HUES48 (cell line): ENCODE results near the gene COPZ1.
"Not testable (repeated sequence)": the region's sequence is repeated elsewhere in the genome, so short reads cannot be mapped to it uniquely, and the experiment has no call there.

ENCODE experiments used
- H3K27ac ChIP-seq: one replicate; pipeline ENCODE4 v1.7.0; 2013; ENCODE audit warnings: low read depth, low read length, inconsistent platforms
- H3K27me3 ChIP-seq: 2 replicates; pipeline ENCODE4 v1.6.1; 2013; ENCODE audit warnings: mild to moderate bottlenecking, low read length; ENCODE audit not compliant: control insufficient read depth, insufficient read depth
- H3K36me3 ChIP-seq: 2 replicates; pipeline ENCODE4 v1.6.1; 2013; ENCODE audit warnings: low read length; ENCODE audit not compliant: control insufficient read depth, insufficient read depth
- H3K4me1 ChIP-seq: 2 replicates; pipeline ENCODE4 v1.6.1; 2013; ENCODE audit warnings: mild to moderate bottlenecking, low read length; ENCODE audit not compliant: control insufficient read depth, insufficient read depth
- H3K4me3 ChIP-seq: 2 replicates; pipeline ENCODE4 v1.5.1; 2013; ENCODE audit warnings: mild to moderate bottlenecking, low read depth, low read length
- H3K9ac ChIP-seq: 2 replicates; pipeline ENCODE4 v1.6.1; 2013; ENCODE audit warnings: mild to moderate bottlenecking, low read depth, low read length, moderate library complexity
- H3K9me3 ChIP-seq: 2 replicates; pipeline ENCODE4 v1.6.1; 2013; ENCODE audit warnings: low read length; ENCODE audit not compliant: control insufficient read depth, insufficient read depth

Gene COPZ1, protein sequence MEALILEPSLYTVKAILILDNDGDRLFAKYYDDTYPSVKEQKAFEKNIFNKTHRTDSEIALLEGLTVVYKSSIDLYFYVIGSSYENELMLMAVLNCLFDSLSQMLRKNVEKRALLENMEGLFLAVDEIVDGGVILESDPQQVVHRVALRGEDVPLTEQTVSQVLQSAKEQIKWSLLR

DNA sequence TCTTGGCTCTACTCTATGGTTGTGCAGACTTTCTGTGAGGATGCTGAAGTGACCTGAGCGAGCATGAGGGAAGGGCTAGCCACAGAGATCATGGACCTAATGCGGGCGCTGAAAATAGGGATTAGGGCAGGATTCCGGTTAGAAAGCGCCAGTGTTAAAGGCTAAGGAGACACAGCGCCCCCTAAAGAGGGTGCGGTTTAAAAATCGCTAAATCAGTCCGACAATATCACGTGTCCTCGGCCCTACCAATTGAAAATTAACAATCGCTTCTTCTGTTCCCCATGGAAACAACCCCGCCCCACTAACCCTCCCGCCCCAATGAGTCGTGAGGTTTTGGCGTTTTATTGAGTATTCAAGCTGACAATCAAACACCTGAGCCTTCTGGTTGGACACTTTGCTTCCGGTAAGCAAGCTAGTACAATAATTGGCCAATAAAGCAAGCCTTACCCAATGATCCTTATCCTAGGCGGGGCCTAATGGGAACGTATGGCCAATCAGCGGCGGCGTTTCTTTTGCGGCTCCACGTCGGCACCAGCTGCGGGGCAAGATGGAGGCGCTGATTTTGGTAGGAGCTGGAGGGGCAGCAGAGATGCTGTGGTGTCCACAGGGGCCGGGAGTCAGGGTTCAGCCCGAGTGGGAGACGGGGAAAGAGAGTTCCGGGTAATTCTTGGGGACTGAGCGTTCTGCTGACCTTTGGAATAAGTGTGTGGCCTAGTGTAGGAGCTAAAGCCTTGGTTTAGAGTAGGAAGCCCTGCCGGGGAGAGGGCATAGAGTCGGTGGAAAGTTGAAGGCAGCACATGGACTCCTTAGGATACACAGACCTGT is at the start of gene COPZ1:
TSS of gene COPZ1 (plus strand) at position 515 of the 825 bp plus-strand sequence. CDS start at position 548, 33 bp downstream.
- peak within 1 kb of the TSS; percentile 95 for H3K4me3 ChIP-seq
- H3K4me1 ChIP-seq, result peaks cover 13% of the 10 kb centered on the region
- peak within 1 kb of the TSS; percentile 95 for H3K9ac ChIP-seq
- H3K9me3 ChIP-seq, result no peaks in the 10 kb centered on the region
- no peaks in the 10 kb centered on the region for H3K27me3 ChIP-seq
- H3K27ac ChIP-seq, result peak within 1 kb of the TSS; percentile 76
- no peaks in the 10 kb centered on the region for H3K36me3 ChIP-seq

GRCh38 chr12:54276368-54276767 is 48.6 kb upstream of the COPZ1 start:
- Histone ChIP-seq H3K27me3 (no peaks in the 10 kb centered on the region), H3K9me3 (no peaks in the 10 kb centered on the region), H3K9ac (no peak overlapping the region), H3K4me1 (peaks cover 6% of the 10 kb centered on the region), H3K36me3 (peaks cover 39% of the 10 kb centered on the region), H3K4me3 (no peak overlapping the region), H3K27ac (no peak overlapping the region)

DNA sequence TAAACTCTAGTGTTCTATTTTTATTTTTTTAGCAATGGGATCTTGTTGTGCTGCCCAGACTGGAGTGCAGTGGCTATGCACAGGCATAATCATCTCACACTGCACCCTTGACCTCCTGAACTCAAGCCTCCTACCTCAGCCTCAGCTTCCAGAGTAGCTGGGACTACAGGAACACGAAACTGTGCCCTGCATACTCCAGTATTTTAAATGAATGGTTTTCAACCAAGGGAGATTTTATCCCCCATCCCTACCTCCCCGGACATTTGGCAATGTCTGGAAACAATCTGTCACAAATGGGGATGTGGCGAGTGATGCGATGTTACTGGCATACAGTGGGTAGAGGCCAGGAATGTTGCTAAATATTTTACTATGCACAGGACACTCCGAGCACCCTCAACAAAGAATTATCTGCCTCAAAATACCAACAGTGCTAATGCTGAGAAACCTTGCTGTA is 47.1 kb upstream of the COPZ1 start:
- peak overlapping the region; percentile 33 for H3K27ac ChIP-seq
- peaks cover 13% of the 10 kb centered on the region for H3K4me1 ChIP-seq
- H3K4me3 ChIP-seq, result peak overlapping the region; percentile 95
- H3K9ac ChIP-seq, result peak overlapping the region; percentile 100
- H3K27me3 ChIP-seq, result no peaks in the 10 kb centered on the region
- H3K36me3 ChIP-seq, result peaks cover 47% of the 10 kb centered on the region
- no peaks in the 10 kb centered on the region for H3K9me3 ChIP-seq

DNA sequence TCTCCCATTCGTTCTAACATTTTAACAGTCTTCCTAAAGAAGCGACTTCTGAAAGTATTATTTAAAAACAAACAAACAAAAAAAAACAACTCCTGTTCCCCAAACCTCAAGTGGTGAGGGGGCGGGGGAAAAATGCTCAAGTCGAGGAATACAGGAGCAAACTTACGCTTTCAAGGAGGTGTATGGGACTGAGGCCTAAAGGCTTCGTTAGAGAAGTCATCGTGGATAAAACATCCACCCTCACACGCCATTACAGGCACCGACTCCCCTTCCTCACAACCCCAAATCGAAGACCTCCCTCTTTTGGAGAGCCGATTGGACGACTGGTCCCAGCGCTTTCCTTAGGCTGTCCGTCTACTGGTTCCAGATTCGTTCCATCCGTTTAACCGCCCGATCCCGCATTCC is 45.7 kb upstream of the COPZ1 start:
- H3K36me3 ChIP-seq, result peaks cover 52% of the 10 kb centered on the region
- H3K4me3 ChIP-seq, result peak overlapping the region; percentile 95
- H3K4me1 ChIP-seq, result peaks cover 24% of the 10 kb centered on the region
- H3K9ac ChIP-seq, result peak overlapping the region; percentile 100
- H3K27me3 ChIP-seq, result no peaks in the 10 kb centered on the region
- no peaks in the 10 kb centered on the region for H3K9me3 ChIP-seq
- peak overlapping the region; percentile 96 for H3K27ac ChIP-seq

DNA sequence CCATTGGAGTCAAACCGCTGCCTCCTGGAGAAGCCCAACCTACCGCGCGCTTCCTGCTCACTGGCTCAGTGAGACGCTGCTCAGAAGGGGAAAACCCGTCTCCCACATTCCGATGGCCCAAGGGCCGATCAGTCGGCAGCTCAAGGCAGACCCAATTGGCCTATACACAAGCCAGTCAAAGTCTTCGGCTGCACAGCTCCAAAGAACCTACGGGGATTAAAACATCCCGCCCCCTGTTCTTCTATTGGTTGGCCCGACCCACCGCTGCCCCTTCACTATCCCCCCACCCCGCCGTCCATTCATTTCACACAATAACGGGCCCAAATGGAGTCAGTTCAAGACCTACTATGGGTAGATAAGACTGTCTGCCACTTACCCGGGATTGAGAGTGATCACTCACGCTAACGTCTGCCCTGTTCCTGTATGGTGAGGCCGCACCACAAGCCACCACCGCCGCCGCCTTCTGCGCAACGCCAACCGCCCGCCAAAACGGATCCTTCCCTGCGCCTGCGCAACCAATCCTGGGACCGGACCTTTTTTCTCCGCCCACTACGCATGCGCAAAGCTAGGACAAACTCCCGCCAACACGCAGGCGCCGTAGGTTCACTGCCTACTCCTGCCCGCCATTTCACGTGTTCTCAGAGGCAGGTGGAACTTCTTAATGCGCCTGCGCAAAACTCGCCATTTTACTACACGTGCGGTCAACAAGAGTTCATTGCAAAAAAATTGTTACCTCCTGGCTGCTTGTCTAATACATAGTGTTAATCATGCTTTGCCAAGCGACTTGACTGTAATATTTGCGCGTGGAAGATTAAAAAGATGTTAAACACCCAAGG is 45.1 kb upstream of the COPZ1 start, which contains the start of gene CBX5:
TSS of gene CBX5 (minus strand) at position 491 of the 836 bp plus-strand sequence. CDS start 22,472 bp downstream, outside the sequence.
- peaks cover 52% of the 10 kb centered on the region for H3K36me3 ChIP-seq
- H3K9ac ChIP-seq, result peak within 1 kb of the TSS; percentile 100
- peaks cover 24% of the 10 kb centered on the region for H3K4me1 ChIP-seq
- no peaks in the 10 kb centered on the region for H3K27me3 ChIP-seq
- peak within 1 kb of the TSS; percentile 95 for H3K4me3 ChIP-seq
- H3K9me3 ChIP-seq, result no peaks in the 10 kb centered on the region
- peak within 1 kb of the TSS; percentile 97 for H3K27ac ChIP-seq

DNA sequence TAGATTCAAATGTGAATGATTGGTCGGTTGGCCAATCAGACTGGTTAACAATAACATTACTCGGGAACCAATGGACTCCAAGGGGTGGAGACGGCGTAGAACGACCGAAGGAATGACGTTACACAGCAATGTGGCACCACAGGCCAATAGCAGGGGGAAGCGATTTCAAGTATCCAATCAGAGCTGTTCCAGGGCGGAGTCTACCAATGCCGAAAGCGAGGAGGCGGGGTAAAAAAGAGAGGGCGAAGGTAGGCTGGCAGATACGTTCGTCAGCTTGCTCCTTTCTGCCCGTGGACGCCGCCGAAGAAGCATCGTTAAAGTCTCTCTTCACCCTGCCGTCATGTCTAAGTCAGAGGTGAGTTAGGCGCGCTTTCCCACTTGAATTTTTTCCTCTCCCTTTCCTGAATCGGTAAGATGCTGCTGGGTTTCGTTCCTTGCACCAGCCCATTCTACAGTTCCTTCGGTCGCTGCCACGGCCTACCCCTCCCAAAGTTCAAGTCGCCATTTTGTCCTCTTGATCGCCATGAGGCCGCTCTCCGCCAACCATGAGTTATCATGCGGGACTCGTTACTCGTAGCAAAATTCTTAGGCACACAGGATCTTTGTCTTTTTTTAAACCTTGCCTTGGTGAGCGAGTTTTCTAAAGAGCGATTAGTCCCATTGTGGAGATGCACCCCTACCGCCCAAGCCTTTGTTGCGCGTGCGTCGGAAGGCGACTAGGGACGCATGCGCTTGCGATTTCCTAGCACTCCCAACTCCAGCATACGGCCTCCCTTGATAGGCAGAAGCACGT is 44.3 kb upstream of the COPZ1 start, which contains the start of gene HNRNPA1:
TSS of gene HNRNPA1 (plus strand) at position 259 of the 793 bp plus-strand sequence. CDS start at position 341, 82 bp downstream.
- H3K27ac ChIP-seq, result peak within 1 kb of the TSS; percentile 97
- peak within 1 kb of the TSS; percentile 95 for H3K4me3 ChIP-seq
- no peaks in the 10 kb centered on the region for H3K9me3 ChIP-seq
- H3K27me3 ChIP-seq, result no peaks in the 10 kb centered on the region
- peaks cover 60% of the 10 kb centered on the region for H3K36me3 ChIP-seq
- peak within 1 kb of the TSS; percentile 100 for H3K9ac ChIP-seq
- H3K4me1 ChIP-seq, result peaks cover 24% of the 10 kb centered on the region

- Histone ChIP-seq H3K9ac (peak overlapping the region; percentile 100), H3K27ac (peak overlapping the region; percentile 97), H3K36me3 (peaks cover 66% of the 10 kb centered on the region), H3K4me1 (peaks cover 24% of the 10 kb centered on the region), H3K4me3 (peak overlapping the region; percentile 95)
- not testable (repeated sequence) for H3K9me3 ChIP-seq, H3K27me3 ChIP-seq
These were observed 43.7 kb upstream of the COPZ1 start for GRCh38 chr12:54281261-54281638.

- H3K4me3 ChIP-seq, result peak overlapping the region; percentile 95
- not testable (repeated sequence) for H3K27me3 ChIP-seq, H3K9me3 ChIP-seq
- H3K4me1 ChIP-seq, result peaks cover 24% of the 10 kb centered on the region
- peak overlapping the region; percentile 97 for H3K27ac ChIP-seq
- peaks cover 70% of the 10 kb centered on the region for H3K36me3 ChIP-seq
- peak overlapping the region; percentile 100 for H3K9ac ChIP-seq
These were observed 43.2 kb upstream of the COPZ1 start for GRCh38 chr12:54281694-54282093.

GRCh38 chr12:54282949-54283593 is 41.9 kb upstream of the COPZ1 start:
- peaks cover 20% of the 10 kb centered on the region for H3K4me1 ChIP-seq
- peak overlapping the region; percentile 95 for H3K4me3 ChIP-seq
- peak overlapping the region; percentile 100 for H3K9ac ChIP-seq
- H3K27me3 ChIP-seq, result no peaks in the 10 kb centered on the region
- peaks cover 79% of the 10 kb centered on the region for H3K36me3 ChIP-seq
- peak overlapping the region; percentile 46 for H3K27ac ChIP-seq
- no peaks in the 10 kb centered on the region for H3K9me3 ChIP-seq
